Head of caudate nucleus (tissue), 42 donors: ENCODE measurements around the gene ZNF346.

Experiments
- DNase-seq, 42 donors: peaks; one replicate each; pipeline versions ENCODE4 v3.0.0 to v3.0.0-alpha.2; 2020 to 2021; ENCODE audit warnings: mixed read lengths in 7 of 42
- intact Hi-C: fragments of 100-400 bp; cut with DNase I; formaldehyde crosslinking; loops from one replicate; pipeline ENCODE4 v1.15.0; 2022

Gene ZNF346

DNA sequence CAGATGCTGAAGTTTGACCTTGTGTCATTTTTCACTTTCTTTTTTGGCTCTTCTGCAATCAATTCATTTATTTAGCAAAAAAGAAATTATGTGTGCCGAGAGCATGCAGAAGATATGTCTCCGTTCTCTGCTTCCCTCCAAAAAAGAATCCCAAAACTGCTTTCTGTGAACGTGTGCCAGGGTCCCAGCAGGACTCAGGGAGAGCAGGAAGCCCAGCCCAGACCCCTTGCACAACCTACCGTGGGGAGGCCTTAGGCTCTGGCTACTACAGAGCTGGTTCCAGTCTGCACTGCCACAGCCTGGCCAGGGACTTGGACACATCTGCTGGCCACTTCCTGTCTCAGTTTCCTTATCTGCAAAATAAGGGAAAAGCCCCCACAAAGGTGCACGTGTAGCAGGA lies 66.6 kb downstream of the ZNF346 start:
- intact Hi-C loops, result no loop called here
- DNase-seq, result no peak

GRCh38 chr5:177089825-177090641 lies 67.5 kb downstream of the ZNF346 start:
- DNase-seq, result no peak
- intact Hi-C loops, result no loop called here

DNA sequence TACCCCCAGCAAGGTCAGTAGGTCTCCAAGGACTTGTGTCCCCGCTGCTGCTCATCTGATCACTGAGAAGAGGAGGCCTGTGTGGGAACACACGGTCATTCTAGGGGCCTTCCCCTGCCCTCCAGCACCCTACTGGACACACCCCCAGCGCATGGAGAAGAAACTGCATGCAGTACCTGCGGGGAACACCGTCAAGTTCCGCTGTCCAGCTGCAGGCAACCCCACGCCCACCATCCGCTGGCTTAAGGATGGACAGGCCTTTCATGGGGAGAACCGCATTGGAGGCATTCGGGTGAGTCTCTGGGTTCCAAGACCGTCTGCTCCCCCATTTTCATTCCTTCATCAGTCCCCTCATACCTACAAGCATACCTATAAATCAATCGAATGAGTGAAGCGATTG lies 68.3 kb downstream of the ZNF346 start:
- intact Hi-C loops, result no loop called here
- DNase-seq, result no peak

DNA sequence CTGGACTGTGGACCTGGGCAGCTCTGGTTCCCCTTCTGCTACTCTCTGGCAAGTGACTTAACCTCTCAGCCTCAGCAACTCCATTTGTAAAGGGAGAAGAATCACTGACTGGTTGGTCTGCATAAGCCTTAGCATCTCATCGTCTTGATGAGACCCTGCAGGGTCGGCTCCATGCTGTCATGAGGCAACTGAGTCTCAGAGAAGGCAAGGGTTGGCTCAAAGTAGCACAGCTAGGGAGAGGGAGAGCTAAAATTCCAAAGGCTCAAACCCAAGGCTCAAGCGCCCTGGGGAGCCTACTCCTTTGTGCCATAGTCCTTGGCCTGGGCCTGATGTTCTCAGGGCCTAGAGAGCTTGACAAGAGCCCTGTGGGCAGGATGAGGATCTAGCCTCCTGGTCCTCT lies 68.7 kb downstream of the ZNF346 start:
- no peak for DNase-seq
- intact Hi-C loops, result no loop called here

DNA sequence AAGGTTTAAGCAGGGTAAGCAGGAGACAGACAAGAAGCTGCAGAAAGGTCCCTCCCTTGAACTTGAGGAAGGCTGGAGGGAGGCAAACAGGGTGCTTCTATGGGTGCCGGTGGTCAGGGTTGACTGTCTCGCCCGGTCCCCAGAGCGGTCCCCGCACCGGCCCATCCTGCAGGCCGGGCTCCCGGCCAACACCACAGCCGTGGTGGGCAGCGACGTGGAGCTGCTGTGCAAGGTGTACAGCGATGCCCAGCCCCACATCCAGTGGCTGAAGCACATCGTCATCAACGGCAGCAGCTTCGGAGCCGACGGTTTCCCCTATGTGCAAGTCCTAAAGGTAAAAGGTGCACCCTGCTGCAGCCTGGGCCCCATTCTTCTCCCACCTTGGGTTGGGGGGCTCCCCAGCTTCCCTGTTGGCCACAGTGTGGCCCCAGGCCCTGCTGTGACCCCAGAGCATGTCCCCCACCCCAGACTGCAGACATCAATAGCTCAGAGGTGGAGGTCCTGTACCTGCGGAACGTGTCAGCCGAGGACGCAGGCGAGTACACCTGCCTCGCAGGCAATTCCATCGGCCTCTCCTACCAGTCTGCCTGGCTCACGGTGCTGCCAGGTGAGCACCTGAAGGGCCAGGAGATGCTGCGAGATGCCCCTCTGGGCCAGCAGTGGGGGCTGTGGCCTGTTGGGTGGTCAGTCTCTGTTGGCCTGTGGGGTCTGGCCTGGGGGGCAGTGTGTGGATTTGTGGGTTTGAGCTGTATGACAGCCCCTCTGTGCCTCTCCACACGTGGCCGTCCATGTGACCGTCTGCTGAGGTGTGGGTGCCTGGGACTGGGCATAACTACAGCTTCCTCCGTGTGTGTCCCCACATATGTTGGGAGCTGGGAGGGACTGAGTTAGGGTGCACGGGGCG lies 69.9 kb downstream of the ZNF346 start:
- DNase-seq, result no peak
- intact Hi-C loops, result no loop called here

DNA sequence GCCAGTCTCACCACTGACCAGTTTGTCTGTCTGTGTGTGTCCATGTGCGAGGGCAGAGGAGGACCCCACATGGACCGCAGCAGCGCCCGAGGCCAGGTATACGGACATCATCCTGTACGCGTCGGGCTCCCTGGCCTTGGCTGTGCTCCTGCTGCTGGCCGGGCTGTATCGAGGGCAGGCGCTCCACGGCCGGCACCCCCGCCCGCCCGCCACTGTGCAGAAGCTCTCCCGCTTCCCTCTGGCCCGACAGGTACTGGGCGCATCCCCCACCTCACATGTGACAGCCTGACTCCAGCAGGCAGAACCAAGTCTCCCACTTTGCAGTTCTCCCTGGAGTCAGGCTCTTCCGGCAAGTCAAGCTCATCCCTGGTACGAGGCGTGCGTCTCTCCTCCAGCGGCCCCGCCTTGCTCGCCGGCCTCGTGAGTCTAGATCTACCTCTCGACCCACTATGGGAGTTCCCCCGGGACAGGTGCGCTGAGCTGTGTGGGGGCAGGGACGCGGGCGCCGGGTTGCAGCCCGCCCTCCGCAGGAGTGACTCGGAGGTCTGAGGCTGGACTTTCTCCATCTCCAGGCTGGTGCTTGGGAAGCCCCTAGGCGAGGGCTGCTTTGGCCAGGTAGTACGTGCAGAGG lies 70.7 kb downstream of the ZNF346 start:
- intact Hi-C loops, result no loop called here
- no peak for DNase-seq

GRCh38 chr5:177093803-177094202 lies 71.3 kb downstream of the ZNF346 start:
- intact Hi-C loops, result no loop called here
- no peak for DNase-seq

DNA sequence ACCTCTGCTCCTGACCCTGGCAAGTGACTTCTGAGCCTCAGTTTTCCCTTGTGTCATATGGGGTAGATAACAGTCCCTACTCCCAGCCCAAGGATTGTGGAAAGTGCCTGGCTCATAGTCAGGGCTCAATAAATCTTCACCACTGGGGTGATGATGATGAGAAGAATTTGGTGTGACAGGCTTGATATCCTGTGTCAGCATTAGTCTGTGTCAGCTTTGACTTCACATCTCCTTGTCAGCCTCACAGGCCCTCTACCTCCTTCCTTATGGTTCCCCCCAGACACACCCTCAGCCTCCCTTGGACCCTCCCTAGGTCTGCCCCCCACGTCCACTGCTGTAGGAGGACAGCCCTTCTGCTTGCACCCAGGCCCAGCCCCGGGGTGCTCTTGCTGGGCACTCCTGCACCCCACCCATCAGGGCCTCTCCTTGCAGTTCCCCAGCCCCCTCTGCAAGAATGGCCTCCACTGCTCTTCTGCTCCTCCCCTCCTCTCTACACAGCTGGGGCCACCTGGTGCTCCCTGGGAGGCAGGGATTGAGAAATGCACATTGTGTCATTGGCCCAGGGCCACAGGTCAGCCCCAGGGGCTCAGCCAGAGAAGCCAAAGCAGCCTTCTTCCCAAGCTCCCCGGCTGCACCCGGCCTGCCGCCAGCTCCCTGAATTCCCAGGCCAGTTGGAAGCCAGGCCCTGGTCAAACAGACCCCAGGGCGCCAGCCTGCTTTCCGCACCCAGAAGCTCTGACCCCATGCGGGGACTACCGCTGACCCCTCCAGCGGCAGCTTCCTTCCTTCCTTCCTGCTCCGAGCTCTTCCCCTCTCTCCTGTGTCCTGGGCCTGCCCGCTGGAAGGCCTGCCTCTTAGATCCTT lies 72.0 kb downstream of the ZNF346 start:
- intact Hi-C loops, result no loop called here
- no peak for DNase-seq

DNA sequence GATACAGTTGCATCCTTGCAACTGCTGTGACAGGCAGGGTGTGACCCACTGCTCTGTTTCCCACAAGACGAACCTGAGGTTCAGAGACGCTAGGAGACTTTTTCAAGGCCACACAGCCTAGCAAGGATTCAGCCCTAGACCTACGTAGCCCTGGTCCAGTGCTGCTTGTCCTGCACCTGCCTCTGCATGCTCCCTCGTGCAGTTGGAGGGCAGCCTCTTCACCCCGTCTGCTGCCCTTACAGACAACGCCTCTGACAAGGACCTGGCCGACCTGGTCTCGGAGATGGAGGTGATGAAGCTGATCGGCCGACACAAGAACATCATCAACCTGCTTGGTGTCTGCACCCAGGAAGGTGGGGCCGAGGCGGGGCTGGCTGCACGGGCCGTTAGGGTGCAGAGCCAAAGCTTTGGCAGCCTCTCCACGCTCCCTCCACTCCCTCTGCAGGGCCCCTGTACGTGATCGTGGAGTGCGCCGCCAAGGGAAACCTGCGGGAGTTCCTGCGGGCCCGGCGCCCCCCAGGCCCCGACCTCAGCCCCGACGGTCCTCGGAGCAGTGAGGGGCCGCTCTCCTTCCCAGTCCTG lies 72.7 kb downstream of the ZNF346 start:
- DNase-seq, result no peak
- intact Hi-C loops, result no loop called here

DNA sequence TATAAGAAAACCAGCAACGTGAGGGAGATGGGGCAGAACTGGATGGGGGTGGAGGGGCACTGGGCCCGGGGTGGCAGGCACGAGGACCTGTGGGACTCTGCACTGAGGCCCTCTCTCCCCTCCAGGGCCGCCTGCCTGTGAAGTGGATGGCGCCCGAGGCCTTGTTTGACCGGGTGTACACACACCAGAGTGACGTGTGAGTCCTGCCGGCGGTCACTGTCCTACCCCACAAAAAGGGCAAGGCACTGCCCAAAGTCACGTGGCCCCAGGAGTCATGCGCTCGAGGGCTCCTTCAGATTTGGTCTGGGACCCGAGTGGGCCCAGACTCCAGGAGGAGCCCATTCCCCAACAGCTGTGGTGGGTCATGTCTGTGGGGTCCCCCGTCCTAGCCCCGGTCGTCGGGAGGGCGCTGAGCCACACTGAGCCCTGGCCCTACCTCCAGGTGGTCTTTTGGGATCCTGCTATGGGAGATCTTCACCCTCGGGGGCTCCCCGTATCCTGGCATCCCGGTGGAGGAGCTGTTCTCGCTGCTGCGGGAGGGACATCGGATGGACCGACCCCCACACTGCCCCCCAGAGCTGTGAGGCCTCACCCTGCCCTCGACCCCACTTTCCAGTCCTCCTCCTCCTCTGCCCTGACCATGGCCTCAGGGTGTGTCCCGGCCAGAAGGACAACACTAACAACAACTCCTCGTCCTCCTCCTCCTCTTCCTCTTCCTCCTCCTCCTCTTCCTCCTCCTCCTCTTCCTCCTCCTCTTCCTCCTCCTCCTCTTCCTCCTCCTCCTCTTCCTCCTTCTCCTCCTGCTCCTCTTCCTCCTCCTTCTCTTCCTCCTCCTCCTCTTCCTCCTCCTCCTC lies 73.9 kb downstream of the ZNF346 start:
- intact Hi-C loops, result no loop called here
- DNase-seq, result no peak

DNA sequence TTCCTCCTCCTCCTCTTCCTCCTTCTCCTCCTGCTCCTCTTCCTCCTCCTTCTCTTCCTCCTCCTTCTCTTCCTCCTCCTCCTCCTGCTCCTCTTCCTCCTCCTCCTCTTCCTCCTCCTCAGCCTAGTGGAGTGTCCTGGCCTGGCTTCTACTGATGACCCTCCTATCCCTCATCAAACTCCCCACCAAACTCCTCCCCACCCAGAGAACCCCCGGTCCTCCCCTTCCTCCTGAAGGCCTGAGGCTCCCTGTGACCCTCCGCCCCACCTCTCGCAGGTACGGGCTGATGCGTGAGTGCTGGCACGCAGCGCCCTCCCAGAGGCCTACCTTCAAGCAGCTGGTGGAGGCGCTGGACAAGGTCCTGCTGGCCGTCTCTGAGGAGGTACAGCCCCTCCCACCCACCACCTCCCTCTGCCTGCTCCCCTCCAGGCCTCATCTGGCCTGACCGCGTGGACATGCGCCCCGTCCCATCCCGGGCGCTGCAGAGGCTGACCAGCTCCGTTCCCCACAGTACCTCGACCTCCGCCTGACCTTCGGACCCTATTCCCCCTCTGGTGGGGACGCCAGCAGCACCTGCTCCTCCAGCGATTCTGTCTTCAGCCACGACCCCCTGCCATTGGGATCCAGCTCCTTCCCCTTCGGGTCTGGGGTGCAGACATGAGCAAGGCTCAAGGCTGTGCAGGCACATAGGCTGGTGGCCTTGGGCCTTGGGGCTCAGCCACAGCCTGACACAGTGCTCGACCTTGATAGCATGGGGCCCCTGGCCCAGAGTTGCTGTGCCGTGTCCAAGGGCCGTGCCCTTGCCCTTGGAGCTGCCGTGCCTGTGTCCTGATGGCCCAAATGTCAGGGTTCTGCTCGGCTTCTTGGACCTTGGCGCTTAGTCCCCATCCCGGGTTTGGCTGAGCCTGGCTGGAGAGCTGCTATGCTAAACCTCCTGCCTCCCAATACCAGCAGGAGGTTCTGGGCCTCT lies 74.8 kb downstream of the ZNF346 start:
- intact Hi-C loops, result no loop called here
- no peak for DNase-seq

DNA sequence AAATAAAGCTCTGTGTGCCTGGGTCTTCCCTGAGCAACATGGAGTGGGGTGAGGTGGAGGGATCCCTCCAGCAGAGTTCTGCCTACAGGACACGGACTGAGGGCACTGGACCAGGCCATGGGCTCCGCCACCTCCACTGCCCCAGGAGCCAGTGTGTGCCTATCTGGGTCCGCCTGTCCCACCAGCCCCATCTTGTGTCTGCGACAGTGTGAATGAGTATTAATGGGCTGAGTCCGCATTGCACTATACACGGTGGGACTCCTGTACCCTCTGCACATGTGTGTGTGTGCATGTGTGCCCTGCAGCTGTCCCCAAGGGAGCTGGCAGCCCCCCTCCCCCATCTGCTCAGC lies 75.6 kb downstream of the ZNF346 start:
- intact Hi-C loops, result no loop called here
- DNase-seq, result no peak

DNA sequence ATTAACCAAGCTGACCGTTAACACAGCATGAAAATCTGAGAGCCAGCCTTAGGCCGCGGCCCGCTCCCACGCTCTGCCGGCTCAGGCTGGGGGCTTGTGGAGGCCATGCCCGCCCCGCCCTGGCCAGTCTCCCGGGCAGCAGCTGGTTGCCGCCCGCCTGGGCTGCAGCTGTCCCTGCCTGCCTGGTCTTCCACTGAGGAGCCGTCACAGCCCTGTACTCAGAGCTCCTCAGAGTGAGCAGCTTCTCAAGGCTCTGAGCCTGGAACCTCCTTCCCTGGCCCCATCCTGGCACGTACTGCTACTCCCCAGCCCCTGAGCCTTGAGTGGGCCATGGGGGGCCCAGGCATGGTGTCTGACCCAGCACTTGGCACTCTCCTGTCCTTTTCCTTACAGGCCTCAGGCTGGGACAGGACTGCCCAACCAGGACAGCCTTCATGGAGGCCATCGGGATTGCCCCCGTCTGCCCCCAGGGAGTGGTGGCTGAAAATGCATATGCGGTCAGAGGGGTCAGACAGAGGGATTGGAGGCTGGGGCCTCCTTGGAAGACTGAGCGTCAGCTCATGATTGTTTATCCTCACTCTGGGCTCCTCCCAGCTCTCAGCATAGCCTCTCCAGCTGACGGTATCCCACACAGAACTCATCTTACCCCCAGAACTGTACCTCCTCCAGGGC lies 76.1 kb downstream of the ZNF346 start:
- intact Hi-C loops, result no loop called here
- peak in 36 of 42 donors; percentile 12 to 75 (median 40) for DNase-seq

GRCh38 chr5:177099422-177100093 lies 77.1 kb downstream of the ZNF346 start:
- intact Hi-C loops, result no loop called here
- DNase-seq, result no peak

DNA sequence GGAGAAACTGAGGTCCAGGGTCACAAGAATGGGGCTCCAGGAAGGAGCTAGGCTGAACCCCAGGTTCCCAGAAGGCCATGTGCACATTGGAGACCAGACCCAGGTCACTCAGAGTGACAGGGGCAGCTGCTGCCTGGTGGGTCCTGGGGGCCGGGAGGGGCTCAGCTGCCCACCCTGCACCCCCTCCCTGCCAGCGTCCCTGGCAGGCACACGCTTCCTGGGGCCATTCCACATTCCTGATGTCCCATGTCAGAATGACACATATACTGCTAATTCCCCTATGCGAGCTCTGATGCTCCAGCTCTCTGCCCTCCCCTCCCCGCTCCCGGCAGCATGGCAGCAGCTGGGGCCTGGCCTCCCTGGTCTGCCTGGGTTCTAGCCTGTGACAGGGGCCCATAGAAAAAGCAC lies 78.2 kb downstream of the ZNF346 start:
- DNase-seq, result no peak
- intact Hi-C loops, result no loop called here
